HEK293 (cell line): ENCODE data around the gene DNAJC7.

Source experiments
- CTCF ChIA-PET: fragments of 350-600 bp; formaldehyde crosslinking; extraction: SDS; loops from one replicate; lab custom pipeline; 2021; ENCODE audit warnings: antibody characterized with exemption; lab: Yijun Ruan, JAX
- POLR2A ChIA-PET: fragments of 300-600 bp; formaldehyde crosslinking; extraction: SDS; loops from one replicate; lab custom pipeline; 2020; ENCODE audit warnings: antibody characterized with exemption, inconsistent platforms; lab: Yijun Ruan, JAX
- H3K27ac ChIP-seq: fragments of 200-500 bp; sonication (Bioruptor generic); 2 replicates; pipeline ENCODE4 v1.5.1; 2014; ENCODE audit warnings: low read depth, low read length, control low read depth, inconsistent platforms; ENCODE audit errors: extremely low read depth
- H3K36me3 ChIP-seq, 2 experiments: fragments of 200-500 bp in 1 of 2; sonication (Bioruptor generic) in 1 of 2; 1 replicate in 1 of 2; 2 replicates in 1 of 2; pipeline ENCODE4 v1.5.1; 2014 to 2017; ENCODE audit warnings: inconsistent platforms in 2 of 2, low read length in 2 of 2; ENCODE audit not compliant: control insufficient read depth in 2 of 2, insufficient read depth in 1 of 2
- H3K4me1 ChIP-seq: fragments of 200-500 bp; sonication (Bioruptor generic); 2 replicates; pipeline ENCODE4 v1.5.1; 2014; ENCODE audit warnings: mild to moderate bottlenecking, low read length, inconsistent platforms; ENCODE audit not compliant: control insufficient read depth, insufficient read depth
- H3K4me3 ChIP-seq: 2 replicates; pipeline ENCODE4 v1.5.1; 2011; ENCODE audit warnings: low read depth, mild to moderate bottlenecking, control low read depth, low read length, moderate library complexity
- H3K9me3 ChIP-seq: fragments of 200-500 bp; sonication (Bioruptor generic); 2 replicates; pipeline ENCODE4 v1.5.1; 2014; ENCODE audit warnings: low read depth, low read length, inconsistent platforms; ENCODE audit not compliant: control insufficient read depth, insufficient read depth
- GLIS1 ChIP-seq: fragments of 450-650 bp; formaldehyde crosslinking; IDR thresholded peaks from 2 replicates; pipeline ENCODE4 v1.5.1; 2016; ENCODE audit warnings: missing biosample characterization, missing genetic modification characterization
- IKZF3 ChIP-seq: fragments of 450-650 bp; IDR thresholded peaks from 2 replicates; pipeline ENCODE4 v1.5.0; 2018; ENCODE audit warnings: missing biosample characterization, mild to moderate bottlenecking, missing genetic modification characterization, moderate library complexity
- INSM2 ChIP-seq: fragments of 450-650 bp; formaldehyde crosslinking; IDR thresholded peaks from 2 replicates; pipeline ENCODE4 v1.5.1; 2016; ENCODE audit warnings: missing biosample characterization, missing genetic modification characterization
- KLF1 ChIP-seq: fragments of 450-650 bp; formaldehyde crosslinking; IDR thresholded peaks from 2 replicates; pipeline ENCODE4 v1.5.1; 2016; ENCODE audit warnings: missing biosample characterization, missing genetic modification characterization
- KLF17 ChIP-seq: fragments of 450-650 bp; formaldehyde crosslinking; IDR thresholded peaks from 2 replicates; pipeline ENCODE4 v1.5.1; 2016; ENCODE audit warnings: missing biosample characterization, missing genetic modification characterization
- KLF8 ChIP-seq: fragments of 450-650 bp; formaldehyde crosslinking; IDR thresholded peaks from 2 replicates; pipeline ENCODE4 v1.5.1; 2016; ENCODE audit warnings: missing biosample characterization, missing genetic modification characterization
- MEIS1 ChIP-seq: sonication (generic); formaldehyde crosslinking; IDR thresholded peaks from 2 replicates; pipeline ENCODE4 v1.8.1; 2022; ENCODE audit warnings: missing genetic modification reagents, mild to moderate bottlenecking, borderline replicate concordance
- OVOL3 ChIP-seq: fragments of 450-650 bp; formaldehyde crosslinking; IDR thresholded peaks from 2 replicates; pipeline ENCODE4 v1.5.1; 2016; ENCODE audit warnings: missing biosample characterization, missing genetic modification characterization
- SP3 ChIP-seq: fragments of 450-650 bp; formaldehyde crosslinking; IDR thresholded peaks from 2 replicates; pipeline ENCODE4 v1.5.1; 2016; ENCODE audit warnings: missing biosample characterization, missing genetic modification characterization
- ZBTB26 ChIP-seq: fragments of 450-650 bp; formaldehyde crosslinking; optimal IDR thresholded peaks from 2 replicates; pipeline ENCODE3; 2016; ENCODE audit warnings: missing biosample characterization, mild to moderate bottlenecking, missing genetic modification characterization
- ZBTB49 ChIP-seq: fragments of 450-650 bp; formaldehyde crosslinking; IDR thresholded peaks from 2 replicates; pipeline ENCODE4 v1.5.1; 2016; ENCODE audit warnings: missing biosample characterization, missing genetic modification characterization, low read depth
- ZBTB7A ChIP-seq: fragments of 450-650 bp; formaldehyde crosslinking; IDR thresholded peaks from 2 replicates; pipeline ENCODE4 v1.5.1; 2016; ENCODE audit warnings: low read depth, missing biosample characterization, missing genetic modification characterization
- ZFHX2 ChIP-seq: fragments of 450-650 bp; formaldehyde crosslinking; conservative IDR thresholded peaks from 2 replicates; pipeline ENCODE4 v1.5.1; 2016; ENCODE audit warnings: missing biosample characterization, missing genetic modification characterization
- ZFP41 ChIP-seq: fragments of 450-650 bp; formaldehyde crosslinking; IDR thresholded peaks from 2 replicates; pipeline ENCODE4 v1.5.1; 2016; ENCODE audit warnings: missing biosample characterization, missing genetic modification characterization, borderline replicate concordance
- ZIC2 ChIP-seq: fragments of 450-650 bp; formaldehyde crosslinking; IDR thresholded peaks from 2 replicates; pipeline ENCODE4 v1.5.1; 2016; ENCODE audit warnings: missing biosample characterization, missing genetic modification characterization
- ZNF112 ChIP-seq: fragments of 450-650 bp; formaldehyde crosslinking; IDR thresholded peaks from 2 replicates; pipeline ENCODE4 v1.5.0; 2017; ENCODE audit warnings: missing biosample characterization, missing genetic modification characterization
- ZNF114 ChIP-seq: fragments of 450-650 bp; formaldehyde crosslinking; IDR thresholded peaks from 2 replicates; pipeline ENCODE4 v1.5.0; 2017; ENCODE audit warnings: missing biosample characterization, missing genetic modification characterization
- ZNF121 ChIP-seq: fragments of 450-650 bp; formaldehyde crosslinking; IDR thresholded peaks from 2 replicates; pipeline ENCODE4 v1.5.1; 2016; ENCODE audit warnings: missing biosample characterization, missing genetic modification characterization
- ZNF132 ChIP-seq: fragments of 450-650 bp; formaldehyde crosslinking; IDR thresholded peaks from 2 replicates; pipeline ENCODE4 v1.5.1; 2017; ENCODE audit warnings: missing biosample characterization, missing genetic modification characterization, borderline replicate concordance
- ZNF140 ChIP-seq: fragments of 450-650 bp; formaldehyde crosslinking; IDR thresholded peaks from 2 replicates; pipeline ENCODE4 v1.5.1; 2016; ENCODE audit warnings: missing biosample characterization, missing genetic modification characterization
- ZNF175 ChIP-seq: fragments of 450-650 bp; formaldehyde crosslinking; IDR thresholded peaks from 2 replicates; pipeline ENCODE4 v1.5.1; 2016; ENCODE audit warnings: missing biosample characterization, missing genetic modification characterization
- ZNF23 ChIP-seq: fragments of 450-650 bp; formaldehyde crosslinking; IDR thresholded peaks from 2 replicates; pipeline ENCODE4 v1.5.1; 2016; ENCODE audit warnings: missing biosample characterization, missing genetic modification characterization, borderline replicate concordance
- ZNF311 ChIP-seq: fragments of 450-650 bp; formaldehyde crosslinking; IDR thresholded peaks from 2 replicates; pipeline ENCODE4 v1.5.1; 2017; ENCODE audit warnings: missing biosample characterization, missing genetic modification characterization, borderline replicate concordance
- ZNF335 ChIP-seq: fragments of 450-650 bp; formaldehyde crosslinking; conservative IDR thresholded peaks from 2 replicates; pipeline ENCODE4 v1.5.1; 2016; ENCODE audit warnings: missing biosample characterization, missing genetic modification characterization
- ZNF473 ChIP-seq: fragments of 450-650 bp; formaldehyde crosslinking; IDR thresholded peaks from 2 replicates; pipeline ENCODE4 v1.5.1; 2017; ENCODE audit warnings: missing biosample characterization, missing genetic modification characterization
- ZNF501 ChIP-seq: fragments of 450-650 bp; formaldehyde crosslinking; IDR thresholded peaks from 2 replicates; pipeline ENCODE4 v1.5.1; 2016; ENCODE audit warnings: missing biosample characterization, missing genetic modification characterization
- ZNF510 ChIP-seq: fragments of 450-650 bp; formaldehyde crosslinking; IDR thresholded peaks from 2 replicates; pipeline ENCODE4 v1.5.1; 2018; ENCODE audit warnings: mild to moderate bottlenecking, missing genetic modification characterization, missing biosample characterization; ENCODE audit not compliant: insufficient replicate concordance
- ZNF561 ChIP-seq: fragments of 450-650 bp; IDR thresholded peaks from 2 replicates; pipeline ENCODE4 v1.5.1; 2018; ENCODE audit warnings: missing biosample characterization, missing genetic modification characterization, borderline replicate concordance
- ZNF654 ChIP-seq: fragments of 450-650 bp; formaldehyde crosslinking; IDR thresholded peaks from 2 replicates; pipeline ENCODE4 v1.5.1; 2016; ENCODE audit warnings: low read depth, missing biosample characterization, missing genetic modification characterization

The DNAJC7 gene

GRCh38 chr17:41935641-41936040 is 81.6 kb downstream of the DNAJC7 start:
- POLR2A ChIA-PET, result interaction anchor here (1.6 kb wide), 1 partner anchor 16 kb away, joined by 7 read pairs; the partner anchor contains the start of gene ACLY
- peaks cover 0 to 30% of the 10 kb centered on the region in 2 experiments; a peak in 1 of 3 replicates for H3K36me3 ChIP-seq
- no peak for TF ChIP-seq MEIS1
- TF ChIP-seq ZNF121 (tag by site-specific recombination), result no peak
- no peak for TF ChIP-seq ZNF114 (tag by site-specific recombination)
- TF ChIP-seq ZBTB49 (tag by site-specific recombination), result no peak
- TF ChIP-seq ZNF501 (tag by site-specific recombination), result no peak
- no peak for TF ChIP-seq ZIC2
- no peak for TF ChIP-seq KLF8 (tag by site-specific recombination)
- TF ChIP-seq OVOL3 (tag by site-specific recombination), result no peak
- TF ChIP-seq ZNF473 (tag by site-specific recombination), result no peak
- no peak for TF ChIP-seq SP3
- no peak for TF ChIP-seq ZNF335 (tag by site-specific recombination)
- TF ChIP-seq KLF17, result no peak
- no peak for TF ChIP-seq ZBTB7A (tag by site-specific recombination)
- TF ChIP-seq, all 188 proteins: peak for 0

GRCh38 chr17:41932816-41933389 is 84.3 kb downstream of the DNAJC7 start:
- Histone ChIP-seq H3K4me3 (no peak overlapping the region), H3K9me3 (no peaks in the 10 kb centered on the region), H3K36me3 (peaks cover 0 to 23% of the 10 kb centered on the region in 2 experiments; a peak in 1 of 3 replicates), H3K27ac (no peak overlapping the region), H3K4me1 (peaks cover 4% of the 10 kb centered on the region; the same call in 1 of the 2 replicates)
- POLR2A ChIA-PET, result interaction anchor here (0.6 to 1.4 kb wide), 9 partner anchors 11 to 298 kb away, joined by 3 to 7 read pairs (median 3); partner anchors contain the start of gene ACLY
- TF ChIP-seq ZNF23, result no peak
- TF ChIP-seq ZBTB7A (tag by site-specific recombination), result no peak
- TF ChIP-seq ZFHX2 (tag by site-specific recombination), result no peak
- TF ChIP-seq KLF1 (tag by site-specific recombination), result no peak
- no peak for TF ChIP-seq ZNF140 (tag by site-specific recombination)
- TF ChIP-seq ZNF132 (tag by site-specific recombination), result no peak
- TF ChIP-seq ZNF175 (tag by site-specific recombination), result no peak
- TF ChIP-seq GLIS1 (tag by site-specific recombination), result no peak
- no peak for TF ChIP-seq IKZF3
- TF ChIP-seq ZNF311 (tag by site-specific recombination), result no peak
- TF ChIP-seq ZFP41 (tag by site-specific recombination), result no peak
- no peak for TF ChIP-seq ZNF510 (tag by site-specific recombination)
- TF ChIP-seq ZBTB26 (tag by site-specific recombination), result no peak
- no peak for TF ChIP-seq ZNF654
- no peak for TF ChIP-seq ZNF561 (tag by site-specific recombination)
- no peak for TF ChIP-seq ZNF112
- TF ChIP-seq KLF8 (tag by site-specific recombination), result no peak
- no peak for TF ChIP-seq ZNF335 (tag by site-specific recombination)
- no peak for TF ChIP-seq INSM2 (tag by site-specific recombination)
- CTCF ChIA-PET, result interaction anchor here (0.7 to 1.7 kb wide), 2 partner anchors 11 to 24 kb away, joined by 3 to 4 read pairs; no protein-coding TSS in a partner anchor

More at GRCh38 chr17:41935641-41936040, 81.6 kb downstream of the DNAJC7 start:
- CTCF ChIA-PET, result interaction anchor here (0.6 kb wide), 1 partner anchor 116 kb away, joined by 3 read pairs; no protein-coding TSS in a partner anchor
- H3K9me3 ChIP-seq, result no peaks in the 10 kb centered on the region
- no peaks in the 10 kb centered on the region for H3K4me1 ChIP-seq
- no peak overlapping the region for H3K27ac ChIP-seq
- H3K4me3 ChIP-seq, result no peak overlapping the region
